Stomach (tissue), 4 donors: ENCODE measurements around the gene CCR5AS.

ENCODE experiments used
- POLR2AphosphoS5 ChIP-seq, 3 donors: sonication (generic); formaldehyde crosslinking; IDR thresholded peaks; one replicate each; pipeline ENCODE4 v1.6.1; 2016; ENCODE audit warnings: antibody characterized with exemption in 3 of 3
- TF ChIP-seq, protein P1 (sequence below), 7 experiments: fragments of 450-650 bp in 4 of 7; fragments of 200-600 bp in 3 of 7; sonication (generic) in 3 of 7; IDR thresholded peaks; one replicate each; pipeline ENCODE4 v1.5.1; 2016 to 2019; ENCODE audit warnings: antibody characterized with exemption in 7 of 7, control low read depth in 2 of 7, mild to moderate bottlenecking in 1 of 7

DNA sequence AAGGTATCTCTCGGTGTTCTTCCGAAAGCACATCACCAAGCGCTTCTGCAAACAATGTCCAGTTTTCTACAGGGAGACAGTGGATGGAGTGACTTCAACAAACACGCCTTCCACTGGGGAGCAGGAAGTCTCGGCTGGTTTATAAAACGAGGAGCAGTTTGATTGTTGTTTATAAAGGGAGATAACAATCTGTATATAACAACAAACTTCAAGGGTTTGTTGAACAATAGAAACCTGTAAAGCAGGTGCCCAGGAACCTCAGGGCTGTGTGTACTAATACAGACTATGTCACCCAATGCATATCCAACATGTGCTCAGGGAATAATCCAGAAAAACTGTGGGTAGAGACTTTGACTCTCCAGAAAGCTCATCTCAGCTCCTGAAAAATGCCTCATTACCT, 48.4 kb downstream of the CCR5AS start:
- TF ChIP-seq, protein P1, sequence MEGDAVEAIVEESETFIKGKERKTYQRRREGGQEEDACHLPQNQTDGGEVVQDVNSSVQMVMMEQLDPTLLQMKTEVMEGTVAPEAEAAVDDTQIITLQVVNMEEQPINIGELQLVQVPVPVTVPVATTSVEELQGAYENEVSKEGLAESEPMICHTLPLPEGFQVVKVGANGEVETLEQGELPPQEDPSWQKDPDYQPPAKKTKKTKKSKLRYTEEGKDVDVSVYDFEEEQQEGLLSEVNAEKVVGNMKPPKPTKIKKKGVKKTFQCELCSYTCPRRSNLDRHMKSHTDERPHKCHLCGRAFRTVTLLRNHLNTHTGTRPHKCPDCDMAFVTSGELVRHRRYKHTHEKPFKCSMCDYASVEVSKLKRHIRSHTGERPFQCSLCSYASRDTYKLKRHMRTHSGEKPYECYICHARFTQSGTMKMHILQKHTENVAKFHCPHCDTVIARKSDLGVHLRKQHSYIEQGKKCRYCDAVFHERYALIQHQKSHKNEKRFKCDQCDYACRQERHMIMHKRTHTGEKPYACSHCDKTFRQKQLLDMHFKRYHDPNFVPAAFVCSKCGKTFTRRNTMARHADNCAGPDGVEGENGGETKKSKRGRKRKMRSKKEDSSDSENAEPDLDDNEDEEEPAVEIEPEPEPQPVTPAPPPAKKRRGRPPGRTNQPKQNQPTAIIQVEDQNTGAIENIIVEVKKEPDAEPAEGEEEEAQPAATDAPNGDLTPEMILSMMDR (IDR thresholded peaks at IDR 0.05) = no peak
- TF ChIP-seq POLR2AphosphoS5 (IDR thresholded peaks at IDR 0.05) = no peak
